Activated B cell treated with CpG ODN at 0.5 μM for 24 hours (primary cell): ENCODE measurements around the gene LPP. TPM values are rescaled to one million over a fixed set of nuclear protein-coding genes. Genes with fewer than 3 reads are reported as not detected.
A peak's percentile ranks its signal among the peaks of the same experiment; 100 is the strongest.

Source experiments
- ATAC-seq: fragments of 200-7000 bp; cut with Tn5 transposase; one replicate; pipeline ENCODE4 v1.10.0; 2021; ENCODE audit warnings: low read depth, mild to moderate bottlenecking, moderate library complexity
- CTCF ChIA-PET: fragments of 350-600 bp; sonication (Branson Sonifier 250); formaldehyde crosslinking; loops from one replicate; lab custom pipeline; 2021; ENCODE audit warnings: antibody characterized with exemption; lab: Charles Lee
- POLR2A ChIA-PET: fragments of 350-600 bp; sonication (Branson Sonifier 250); formaldehyde crosslinking; loops from one replicate; lab custom pipeline; 2021; ENCODE audit warnings: antibody characterized with exemption; lab: Charles Lee
- DNase-seq: peaks from one replicate; pipeline ENCODE4 v3.0.0; 2022
- H3K27ac Mint-ChIP-seq: one replicate; pipeline ENCODE4 v1.8.0; 2020; ENCODE audit warnings: mixed read lengths
- H3K27me3 Mint-ChIP-seq: one replicate; pipeline ENCODE4 v1.8.0; 2021; ENCODE audit warnings: mixed read lengths
- H3K36me3 Mint-ChIP-seq: one replicate; pipeline ENCODE4 v1.8.0; 2021; ENCODE audit warnings: low read depth, mixed read lengths
- H3K4me1 Mint-ChIP-seq: one replicate; pipeline ENCODE4 v1.8.0; 2021; ENCODE audit warnings: mixed read lengths
- H3K4me3 Mint-ChIP-seq: one replicate; pipeline ENCODE4 v1.8.0; 2020; ENCODE audit warnings: mild to moderate bottlenecking, mixed read lengths
- H3K9me3 Mint-ChIP-seq: one replicate; pipeline ENCODE4 v1.8.0; 2020; ENCODE audit warnings: mixed read lengths
- CTCF ChIP-seq: fragments of 200-600 bp; IDR thresholded peaks from one replicate; pipeline ENCODE4 v1.8.0; 2022; ENCODE audit warnings: antibody characterized with exemption, mild to moderate bottlenecking
- intact Hi-C: fragments of 100-400 bp; cut with micrococcal nuclease; formaldehyde crosslinking; loops from one replicate; pipeline ENCODE4 v1.15.1; 2024
- total RNA-seq: library from RNA; stranded (reverse); gene quantifications from 2 replicates; pipeline ENCODE4 v1.2.3, GENCODE V29; 2022

The LPP gene
- total RNA-seq, 1 donor from 2014 or later, result 60.1 TPM

GRCh38 chr3:188183452-188183851, 29.5 kb downstream of the LPP start:
- ChIA-PET CTCF (no interaction called here), POLR2A (interaction anchor here (0.6 to 0.7 kb wide), 2 partner anchors 35 to 280 kb away, joined by 5 to 6 read pairs; no protein-coding TSS in a partner anchor)
- H3K27ac Mint-ChIP-seq, result no peak overlapping the region
- peaks cover 33% of the 10 kb centered on the region for H3K4me1 Mint-ChIP-seq
- ATAC-seq (no peak), DNase-seq (no peak)
- peaks cover 25% of the 10 kb centered on the region for H3K36me3 Mint-ChIP-seq
- no peaks in the 10 kb centered on the region for H3K27me3 Mint-ChIP-seq
- H3K4me3 Mint-ChIP-seq, result no peak overlapping the region
- intact Hi-C loops, result no loop called here
- H3K9me3 Mint-ChIP-seq, result no peaks in the 10 kb centered on the region
- TF ChIP-seq CTCF, result no peak

DNA sequence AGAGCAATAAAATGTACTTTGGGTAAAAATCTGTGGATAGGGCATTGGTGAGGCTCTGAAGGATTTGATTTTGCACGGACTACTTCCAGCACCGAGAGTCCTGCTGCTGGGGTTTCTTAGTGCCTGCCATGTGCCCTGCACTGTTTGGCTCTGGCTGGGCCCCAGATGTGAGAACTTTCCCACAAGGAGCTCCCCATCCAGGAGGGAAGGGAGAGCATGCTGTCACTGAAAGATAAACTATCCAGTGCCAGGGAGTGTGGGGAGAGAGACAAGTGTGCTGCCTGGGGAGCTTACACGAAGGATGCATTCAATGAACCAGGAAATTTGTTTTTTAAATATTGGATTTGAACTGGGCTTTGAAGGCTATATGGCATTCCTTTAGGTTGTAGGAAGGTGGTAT, 30.2 kb downstream of the LPP start:
- Mint-ChIP-seq H3K4me1 (peaks cover 35% of the 10 kb centered on the region), H3K9me3 (no peaks in the 10 kb centered on the region), H3K27me3 (no peaks in the 10 kb centered on the region), H3K4me3 (no peak overlapping the region), H3K36me3 (peaks cover 21% of the 10 kb centered on the region), H3K27ac (no peak overlapping the region)
- no peak for TF ChIP-seq CTCF
- intact Hi-C loops, result no loop called here
- CTCF ChIA-PET, result interaction anchor here (1.5 kb wide), 1 partner anchor 436 kb away, joined by 4 read pairs; no protein-coding TSS in a partner anchor
- POLR2A ChIA-PET, result interaction anchor here (0.6 kb wide), 2 partner anchors 21 to 30 kb away, joined by 3 to 6 read pairs; no protein-coding TSS in a partner anchor
- ATAC-seq, result no peak
- DNase-seq, result no peak

DNA sequence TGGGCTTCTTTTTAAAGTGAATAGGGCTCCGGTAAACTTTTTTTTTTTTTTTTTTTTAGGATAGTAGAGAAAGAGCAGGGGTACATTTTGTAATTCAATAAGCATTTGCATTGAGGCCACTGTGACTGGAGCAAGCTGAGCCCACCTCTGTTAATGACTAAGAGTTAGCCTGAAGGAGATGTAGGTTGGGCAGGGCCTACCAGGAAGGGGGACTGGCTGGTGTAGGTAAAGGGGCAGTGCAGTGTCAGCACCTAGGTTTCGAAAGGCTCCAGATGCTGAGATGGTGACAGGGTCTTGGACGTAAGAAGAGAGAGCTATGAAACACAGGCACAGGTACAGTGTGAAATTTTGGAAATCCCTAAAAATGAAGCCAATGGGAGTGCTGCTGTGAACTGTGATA, 30.7 kb downstream of the LPP start:
- Mint-ChIP-seq H3K4me1 (peaks cover 32% of the 10 kb centered on the region), H3K36me3 (peaks cover 16% of the 10 kb centered on the region), H3K27me3 (no peaks in the 10 kb centered on the region), H3K27ac (peak overlapping the region; percentile 39), H3K9me3 (no peaks in the 10 kb centered on the region), H3K4me3 (no peak overlapping the region)
- ChIA-PET POLR2A (interaction anchor here (0.6 to 0.7 kb wide), 3 partner anchors 18 to 29 kb away, joined by 3 to 7 read pairs (median 6); no protein-coding TSS in a partner anchor), CTCF (interaction anchor here (1.5 kb wide), 1 partner anchor 437 kb away, joined by 4 read pairs; no protein-coding TSS in a partner anchor)
- intact Hi-C loops, result no loop called here
- DNase-seq (no peak), ATAC-seq (no peak)
- TF ChIP-seq CTCF, result no peak

- no peak for TF ChIP-seq CTCF
- peaks cover 14% of the 10 kb centered on the region for H3K36me3 Mint-ChIP-seq
- DNase-seq (no peak), ATAC-seq (peak; percentile 47)
- no peaks in the 10 kb centered on the region for H3K9me3 Mint-ChIP-seq
- intact Hi-C loops, result loop anchor here (2.0 kb wide), 1 partner anchor 33 kb away; no protein-coding TSS in a partner anchor
- H3K27ac Mint-ChIP-seq, result peak overlapping the region; percentile 80
- ChIA-PET CTCF (interaction anchor here (0.6 to 1.5 kb wide), 3 partner anchors 55 to 442 kb away, joined by 3 read pairs; no protein-coding TSS in a partner anchor), POLR2A (interaction anchor here (0.6 to 2.2 kb wide), 4 partner anchors 32 to 116 kb away, joined by 3 to 14 read pairs (median 3); partner anchors contain the start of gene LPP)
- H3K27me3 Mint-ChIP-seq, result no peaks in the 10 kb centered on the region
- H3K4me1 Mint-ChIP-seq, result peaks cover 35% of the 10 kb centered on the region
- peak overlapping the region; percentile 20 for H3K4me3 Mint-ChIP-seq
Observed at GRCh38 chr3:188185717-188186251, 31.8 kb downstream of the LPP start.

DNA sequence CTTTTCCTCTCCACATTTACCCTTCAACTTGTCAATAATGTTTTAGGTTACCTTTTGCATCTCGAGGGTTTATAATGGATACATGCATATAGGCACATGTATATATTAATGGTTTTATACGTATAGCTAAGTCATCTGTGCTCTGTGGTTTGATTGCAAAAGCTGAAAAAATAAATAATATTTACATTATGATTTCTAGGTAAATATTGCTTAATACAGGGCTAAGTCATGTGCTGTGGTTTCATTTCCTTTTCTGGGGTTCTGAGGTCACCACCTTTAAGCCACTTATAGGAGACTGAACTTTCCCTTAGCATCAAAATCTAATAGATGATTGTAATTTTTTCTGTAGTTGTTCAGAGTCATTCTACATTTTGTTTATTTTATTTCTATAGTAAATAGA, 33.1 kb downstream of the LPP start:
- POLR2A ChIA-PET, result interaction anchor here (0.8 to 2.2 kb wide), 3 partner anchors 10 to 440 kb away, joined by 3 to 14 read pairs (median 4); partner anchors contain the start of gene LPP
- Mint-ChIP-seq H3K4me1 (peaks cover 38% of the 10 kb centered on the region), H3K4me3 (no peak overlapping the region), H3K27me3 (no peaks in the 10 kb centered on the region), H3K36me3 (peaks cover 15% of the 10 kb centered on the region), H3K27ac (peak overlapping the region; percentile 21), H3K9me3 (no peaks in the 10 kb centered on the region)
- no peak for TF ChIP-seq CTCF
- CTCF ChIA-PET, result interaction anchor here (1.5 kb wide), 1 partner anchor 210 kb away, joined by 3 read pairs; no protein-coding TSS in a partner anchor
- ATAC-seq, result peak; percentile 75
- DNase-seq, result no peak
- intact Hi-C loops, result loop anchor here (2.0 kb wide), 1 partner anchor 34 kb away; no protein-coding TSS in a partner anchor
